Endothelial cell of umbilical vein (primary cell): Measurements from ENCODE around the gene CMBL. TPM values are rescaled to one million over a fixed set of nuclear protein-coding genes. Genes with fewer than 3 reads are reported as not detected.

Experiments used
- BruUV-seq: library from RNA; stranded (reverse); fragments of 400-500 nt; replicated peaks from 2 replicates; lab custom pipeline; 2021; lab: Mats Ljungman, UMichigan
- CTCF ChIA-PET: fragments of 300-600, 350-600 bp; sonication (Branson Sonifier 250); formaldehyde crosslinking; loops from one replicate; lab custom pipeline; 2021; ENCODE audit warnings: antibody characterized with exemption, inconsistent platforms; lab: Charles Lee
- POLR2A ChIA-PET: fragments of 300-600, 350-600 bp; sonication (Branson Sonifier 250); formaldehyde crosslinking; loops from one replicate; lab custom pipeline; 2021; ENCODE audit warnings: antibody characterized with exemption, inconsistent platforms; lab: Charles Lee
- DNase-seq: peaks from one replicate; pipeline ENCODE4 v3.0.0-alpha.2; 2011; ENCODE audit warnings: low read depth, low spot score
- FAIRE-seq: peaks from 2 replicates; lab custom pipeline; 2011; peaks lifted over from hg19 to GRCh38; lab: Jason Lieb, UNC
- H2AFZ ChIP-seq: 2 replicates; pipeline ENCODE4 v1.6.0; 2012; ENCODE audit warnings: low read depth, low read length, control low read depth, inconsistent platforms
- H3K27ac ChIP-seq: 2 replicates; pipeline ENCODE4 v1.5.1; 2011; ENCODE audit warnings: low read depth, mild to moderate bottlenecking, control low read depth, low read length, moderate library complexity; ENCODE audit not compliant: insufficient read depth
- H3K27me3 ChIP-seq, 2 experiments: 2 replicates each; pipeline versions ENCODE4 v1.6.0 to v1.6.1; 2011; ENCODE audit warnings: low read length in 2 of 2, mixed read lengths in 1 of 2; ENCODE audit not compliant: control insufficient read depth in 2 of 2, insufficient read depth in 2 of 2
- H3K36me3 ChIP-seq, 2 experiments: 2 replicates in 1 of 2; 3 replicates in 1 of 2; pipeline ENCODE4 v1.5.1; 2011; ENCODE audit warnings: low read length in 2 of 2, mild to moderate bottlenecking in 1 of 2, moderate library complexity in 1 of 2; ENCODE audit not compliant: control insufficient read depth in 2 of 2, insufficient read depth in 2 of 2; ENCODE audit errors: extremely low read depth in 1 of 2
- H3K4me1 ChIP-seq: 3 replicates; pipeline ENCODE4 v1.5.1; 2011; ENCODE audit warnings: mild to moderate bottlenecking, low read length; ENCODE audit not compliant: control insufficient read depth, insufficient read depth; ENCODE audit errors: extremely low read depth
- H3K4me2 ChIP-seq: 2 replicates; pipeline ENCODE4 v1.6.1; 2011; ENCODE audit warnings: low read length, control low read depth, mixed read lengths; ENCODE audit not compliant: insufficient read depth
- H3K4me3 ChIP-seq, 3 experiments: fragments of 200-600 bp in 1 of 3; sonication (generic), shearing (Covaris generic) in 1 of 3; replicated peaks in 1 of 3; 2 replicates each; pipeline ENCODE4 v1.5.1; 2011 to 2016; ENCODE audit warnings: control low read depth in 3 of 3, low read length in 3 of 3, mild to moderate bottlenecking in 2 of 3, inconsistent platforms in 1 of 3, low read depth in 1 of 3, moderate library complexity in 1 of 3; ENCODE audit not compliant: insufficient read depth in 1 of 3
- H3K79me2 ChIP-seq: 2 replicates; pipeline ENCODE4 v1.6.0; 2012; ENCODE audit warnings: low read length, inconsistent platforms; ENCODE audit not compliant: control insufficient read depth, insufficient read depth
- H3K9ac ChIP-seq: replicated peaks from 2 replicates; pipeline ENCODE3; 2011; ENCODE audit warnings: low read length, control low read depth; ENCODE audit not compliant: insufficient read depth; ENCODE audit errors: extremely low read depth
- H3K9me1 ChIP-seq: replicated peaks from 3 replicates; pipeline ENCODE4 v1.6.0; 2011; ENCODE audit warnings: mild to moderate bottlenecking, low read length; ENCODE audit not compliant: control insufficient read depth, insufficient read depth; ENCODE audit errors: extremely low read depth
- H3K9me3 ChIP-seq: replicated peaks from 2 replicates; pipeline ENCODE4 v1.5.1; 2012; ENCODE audit warnings: low read length, inconsistent platforms; ENCODE audit not compliant: control insufficient read depth, insufficient read depth
- H4K20me1 ChIP-seq: replicated peaks from 2 replicates; pipeline ENCODE3; 2011; ENCODE audit warnings: mild to moderate bottlenecking, low read length; ENCODE audit not compliant: control insufficient read depth, insufficient read depth; ENCODE audit errors: extremely low read depth
- EZH2 ChIP-seq: IDR thresholded peaks from 2 replicates; pipeline ENCODE4 v1.6.1; 2012; ENCODE audit warnings: borderline replicate concordance, low read depth, mild to moderate bottlenecking, moderate library complexity, low read length, inconsistent platforms; ENCODE audit not compliant: severe bottlenecking
- FOS ChIP-seq: IDR thresholded peaks from 2 replicates; pipeline ENCODE4 v1.6.1; 2011; ENCODE audit warnings: mild to moderate bottlenecking, low read length, moderate library complexity, borderline replicate concordance; ENCODE audit not compliant: insufficient read depth
- GATA2 ChIP-seq: IDR thresholded peaks from 2 replicates; pipeline ENCODE4 v1.7.0; 2011; ENCODE audit warnings: low read depth, mild to moderate bottlenecking, moderate library complexity, mixed read lengths, low read length; ENCODE audit not compliant: insufficient read length, insufficient read depth
- JUN ChIP-seq: IDR thresholded peaks from 2 replicates; pipeline ENCODE4 v1.6.1; 2011; ENCODE audit warnings: borderline replicate concordance, low read depth; ENCODE audit not compliant: insufficient read length, insufficient read depth
- MYC ChIP-seq: IDR thresholded peaks from one replicate; pipeline ENCODE4 v1.6.1; 2011; ENCODE audit warnings: mild to moderate bottlenecking, low read depth, low read length
- POLR2A ChIP-seq: IDR thresholded peaks from 2 replicates; pipeline ENCODE4 v1.6.1; 2012; ENCODE audit warnings: low read depth, mild to moderate bottlenecking, control low read depth, low read length
- POLR2AphosphoS5 ChIP-seq: IDR thresholded peaks from 2 replicates; pipeline ENCODE4 v1.6.1; 2012; ENCODE audit warnings: low read depth, mild to moderate bottlenecking, control low read depth, low read length, moderate library complexity; ENCODE audit not compliant: insufficient read depth
- dilution Hi-C: fragments of 300-500 bp; cut with MboI; formaldehyde crosslinking; loops from one replicate; pipeline ENCODE4 v1.15.0; 2019; ENCODE audit warnings: low sequenced_read_pairs; ENCODE audit not compliant: extremely low pct_ligation_motif_present
- intact Hi-C: fragments of 100-400 bp; cut with micrococcal nuclease; formaldehyde crosslinking; loops from one replicate; pipeline ENCODE4 v1.10.0; 2022
- polyA plus RNA-seq, 4 experiments: library from polyadenylated mRNA; depleted of rRNA in 3 of 4; stranded (reverse) in 3 of 4; unstranded in 1 of 4; fragments of >200 nt; gene quantifications; 2 replicates each; pipeline versions ENCODE4 v1.2.1 to v1.2.3, GENCODE V29; 2011 to 2012; ENCODE audit warnings: missing spikeins in 1 of 4
- total RNA-seq: library from RNA; stranded (reverse); gene quantifications from 2 replicates; pipeline ENCODE4 v1.2.3, GENCODE V29; 2021
- TF ChIP-seq, protein P1 (sequence below): IDR thresholded peaks from 2 replicates; pipeline ENCODE4 v1.6.1; 2011; ENCODE audit not compliant: insufficient read depth, insufficient read length
- TF ChIP-seq, protein P2 (sequence below), 2 donors: IDR thresholded peaks; 1 replicate in 1 of 2; 2 replicates in 1 of 2; pipeline ENCODE4 v1.5.1; 2011; ENCODE audit warnings: low read length in 2 of 2, mild to moderate bottlenecking in 2 of 2, moderate library complexity in 2 of 2, control low read depth in 1 of 2, inconsistent platforms in 1 of 2, low read depth in 1 of 2; ENCODE audit not compliant: insufficient read depth in 1 of 2; ENCODE audit errors: extremely low read depth in 1 of 2

The CMBL gene
- total and polyA plus RNA-seq, 2 donors (not counting 3 experiments of a cell fraction or from before 2014, with no cell fraction given) = 15.9 to 19.8 TPM

- Histone ChIP-seq H2AFZ (no peak overlapping the region), H3K9me3 (no peaks in the 10 kb centered on the region), H3K79me2 (no peaks in the 10 kb centered on the region), H3K4me1 (peaks cover under 1% of the 10 kb centered on the region), H4K20me1 (no peaks in the 10 kb centered on the region), H3K4me3 (no peak overlapping the region), H3K4me2 (no peak overlapping the region), H3K36me3 (no peaks in the 10 kb centered on the region), H3K27ac (no peak overlapping the region), H3K9ac (no peak overlapping the region), H3K9me1 (no peaks in the 10 kb centered on the region), H3K27me3 (no peaks in the 10 kb centered on the region)
- FAIRE-seq (no peak), DNase-seq (no peak)
- POLR2A ChIA-PET = no interaction called here
- TF ChIP-seq POLR2AphosphoS5 (no peak), GATA2 (no peak), JUN (no peak), MYC (no peak), EZH2 (no peak), POLR2A (no peak), FOS (no peak)
- TF ChIP-seq, protein P1, sequence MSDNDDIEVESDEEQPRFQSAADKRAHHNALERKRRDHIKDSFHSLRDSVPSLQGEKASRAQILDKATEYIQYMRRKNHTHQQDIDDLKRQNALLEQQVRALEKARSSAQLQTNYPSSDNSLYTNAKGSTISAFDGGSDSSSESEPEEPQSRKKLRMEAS = no peak
- TF ChIP-seq, protein P2, sequence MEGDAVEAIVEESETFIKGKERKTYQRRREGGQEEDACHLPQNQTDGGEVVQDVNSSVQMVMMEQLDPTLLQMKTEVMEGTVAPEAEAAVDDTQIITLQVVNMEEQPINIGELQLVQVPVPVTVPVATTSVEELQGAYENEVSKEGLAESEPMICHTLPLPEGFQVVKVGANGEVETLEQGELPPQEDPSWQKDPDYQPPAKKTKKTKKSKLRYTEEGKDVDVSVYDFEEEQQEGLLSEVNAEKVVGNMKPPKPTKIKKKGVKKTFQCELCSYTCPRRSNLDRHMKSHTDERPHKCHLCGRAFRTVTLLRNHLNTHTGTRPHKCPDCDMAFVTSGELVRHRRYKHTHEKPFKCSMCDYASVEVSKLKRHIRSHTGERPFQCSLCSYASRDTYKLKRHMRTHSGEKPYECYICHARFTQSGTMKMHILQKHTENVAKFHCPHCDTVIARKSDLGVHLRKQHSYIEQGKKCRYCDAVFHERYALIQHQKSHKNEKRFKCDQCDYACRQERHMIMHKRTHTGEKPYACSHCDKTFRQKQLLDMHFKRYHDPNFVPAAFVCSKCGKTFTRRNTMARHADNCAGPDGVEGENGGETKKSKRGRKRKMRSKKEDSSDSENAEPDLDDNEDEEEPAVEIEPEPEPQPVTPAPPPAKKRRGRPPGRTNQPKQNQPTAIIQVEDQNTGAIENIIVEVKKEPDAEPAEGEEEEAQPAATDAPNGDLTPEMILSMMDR (IDR thresholded peaks at IDR 0.05; ENCODE audit: extremely low read depth in 1 of 2, insufficient read depth in 1 of 2, low read depth in 1 of 2, low read length in 2 of 2) = no peak
- CTCF ChIA-PET = no interaction called here
- dilution Hi-C loops = no loop called here
- no TSS peak for BruUV-seq
- intact Hi-C loops = no loop called here
Observed at GRCh38 chr5:10290438-10290837, 17.3 kb downstream of the CMBL start.
